Measurements from ENCODE around the gene RPGR. TPM values are rescaled to one million over a fixed set of nuclear protein-coding genes. Genes with fewer than 3 reads are reported as not detected.

RPGR gene
- total RNA-seq, 1 experiment from 2014 or later: 7.3 TPM

- no peaks in the 10 kb centered on the region for H3K27me3 ChIP-seq (ENCODE audit: control insufficient read depth, insufficient read depth, low read length)
- no peaks in the 10 kb centered on the region for H3K36me3 ChIP-seq (replicated peaks; ENCODE audit: control insufficient read depth, insufficient read depth, low read length)
- no peak for DNase-seq
- H3K4me3 ChIP-seq (ENCODE audit: insufficient read depth, low read depth, low read length): no peak overlapping the region
Observed at GRCh38 chrX:38262715-38263620, 64.3 kb downstream of the RPGR start.

GRCh38 chrX:38260231-38260630, 67.1 kb downstream of the RPGR start:
- peak; percentile 62 for DNase-seq
- H3K4me3 ChIP-seq (ENCODE audit: insufficient read depth, low read depth, low read length): no peak overlapping the region
- no peaks in the 10 kb centered on the region for H3K27me3 ChIP-seq (ENCODE audit: control insufficient read depth, insufficient read depth, low read length)
- no peaks in the 10 kb centered on the region for H3K36me3 ChIP-seq (replicated peaks; ENCODE audit: control insufficient read depth, insufficient read depth, low read length)

- no peaks in the 10 kb centered on the region for H3K27me3 ChIP-seq (ENCODE audit: control insufficient read depth, insufficient read depth, low read length)
Observed at GRCh38 chrX:38256019-38256418, 71.3 kb downstream of the RPGR start.

GRCh38 chrX:38249965-38250364, 77.3 kb downstream of the RPGR start:
- H3K36me3 ChIP-seq (replicated peaks; ENCODE audit: control insufficient read depth, insufficient read depth, low read length): no peaks in the 10 kb centered on the region
- DNase-seq: no peak

More at GRCh38 chrX:38256019-38256418, 71.3 kb downstream of the RPGR start:
- Histone ChIP-seq H3K4me3 (ENCODE audit: insufficient read depth, low read depth, low read length) (no peak overlapping the region), H3K36me3 (replicated peaks; ENCODE audit: control insufficient read depth, insufficient read depth, low read length) (no peaks in the 10 kb centered on the region)
- DNase-seq: no peak

GRCh38 chrX:38247051-38247450, 80.3 kb downstream of the RPGR start:
- no peak for DNase-seq
- H3K4me3 ChIP-seq (ENCODE audit: insufficient read depth, low read depth, low read length): no peak overlapping the region
- no peaks in the 10 kb centered on the region for H3K27me3 ChIP-seq (ENCODE audit: control insufficient read depth, insufficient read depth, low read length)
- H3K36me3 ChIP-seq (replicated peaks; ENCODE audit: control insufficient read depth, insufficient read depth, low read length): no peaks in the 10 kb centered on the region

More at GRCh38 chrX:38249965-38250364, 77.3 kb downstream of the RPGR start:
- no peak overlapping the region for H3K4me3 ChIP-seq (ENCODE audit: insufficient read depth, low read depth, low read length)
- no peaks in the 10 kb centered on the region for H3K27me3 ChIP-seq (ENCODE audit: control insufficient read depth, insufficient read depth, low read length)

GRCh38 chrX:38240541-38240940, 86.8 kb downstream of the RPGR start:
- DNase-seq: no peak
- H3K27me3 ChIP-seq (ENCODE audit: control insufficient read depth, insufficient read depth, low read length): no peaks in the 10 kb centered on the region
- no peak overlapping the region for H3K4me3 ChIP-seq (ENCODE audit: insufficient read depth, low read depth, low read length)

GRCh38 chrX:38236901-38237615, 90.3 kb downstream of the RPGR start:
- DNase-seq: no peak
- H3K27me3 ChIP-seq (ENCODE audit: control insufficient read depth, insufficient read depth, low read length): no peaks in the 10 kb centered on the region

More at GRCh38 chrX:38240541-38240940, 86.8 kb downstream of the RPGR start:
- H3K36me3 ChIP-seq (replicated peaks; ENCODE audit: control insufficient read depth, insufficient read depth, low read length): no peaks in the 10 kb centered on the region

GRCh38 chrX:38233891-38234667, 93.2 kb downstream of the RPGR start:
- H3K36me3 ChIP-seq (replicated peaks; ENCODE audit: control insufficient read depth, insufficient read depth, low read length): no peaks in the 10 kb centered on the region
- no peak overlapping the region for H3K4me3 ChIP-seq (ENCODE audit: insufficient read depth, low read depth, low read length)
- no peak for DNase-seq
- H3K27me3 ChIP-seq (ENCODE audit: control insufficient read depth, insufficient read depth, low read length): no peaks in the 10 kb centered on the region

More at GRCh38 chrX:38236901-38237615, 90.3 kb downstream of the RPGR start:
- Histone ChIP-seq H3K36me3 (replicated peaks; ENCODE audit: control insufficient read depth, insufficient read depth, low read length) (no peaks in the 10 kb centered on the region), H3K4me3 (ENCODE audit: insufficient read depth, low read depth, low read length) (no peak overlapping the region)

- Histone ChIP-seq H3K4me3 (ENCODE audit: insufficient read depth, low read depth, low read length) (no peak overlapping the region), H3K36me3 (replicated peaks; ENCODE audit: control insufficient read depth, insufficient read depth, low read length) (no peaks in the 10 kb centered on the region), H3K27me3 (ENCODE audit: control insufficient read depth, insufficient read depth, low read length) (no peaks in the 10 kb centered on the region)
- no peak for DNase-seq
Observed at GRCh38 chrX:38232079-38232686, 95.1 kb downstream of the RPGR start.

GRCh38 chrX:38225093-38225492, 102.2 kb downstream of the RPGR start:
- peaks cover 23% of the 10 kb centered on the region for H3K27me3 ChIP-seq (ENCODE audit: control insufficient read depth, insufficient read depth, low read length)
- no peak overlapping the region for H3K4me3 ChIP-seq (ENCODE audit: insufficient read depth, low read depth, low read length)
- no peak for DNase-seq
- no peaks in the 10 kb centered on the region for H3K36me3 ChIP-seq (replicated peaks; ENCODE audit: control insufficient read depth, insufficient read depth, low read length)

GRCh38 chrX:38224160-38224559, 103.1 kb downstream of the RPGR start:
- no peaks in the 10 kb centered on the region for H3K36me3 ChIP-seq (replicated peaks; ENCODE audit: control insufficient read depth, insufficient read depth, low read length)
- H3K4me3 ChIP-seq (ENCODE audit: insufficient read depth, low read depth, low read length): no peak overlapping the region
- H3K27me3 ChIP-seq (ENCODE audit: control insufficient read depth, insufficient read depth, low read length): peaks cover 29% of the 10 kb centered on the region
- no peak for DNase-seq

- DNase-seq: no peak
- Histone ChIP-seq H3K27me3 (ENCODE audit: control insufficient read depth, insufficient read depth, low read length) (peaks cover 32% of the 10 kb centered on the region), H3K36me3 (replicated peaks; ENCODE audit: control insufficient read depth, insufficient read depth, low read length) (no peaks in the 10 kb centered on the region), H3K4me3 (ENCODE audit: insufficient read depth, low read depth, low read length) (peak overlapping the region; percentile 57)
Observed at GRCh38 chrX:38221391-38221929, 105.8 kb downstream of the RPGR start.

GRCh38 chrX:38220415-38221390, 106.6 kb downstream of the RPGR start, which contains the start of gene SRPX:
Gene SRPX (minus strand): TSS chrX:38220871. CDS start chrX:38220792, 79 bp downstream.
- H3K36me3 ChIP-seq (replicated peaks; ENCODE audit: control insufficient read depth, insufficient read depth, low read length): no peaks in the 10 kb centered on the region
- peak; percentile 64 for DNase-seq
- peaks cover 32% of the 10 kb centered on the region for H3K27me3 ChIP-seq (ENCODE audit: control insufficient read depth, insufficient read depth, low read length)
- peak within 1 kb of the TSS; percentile 57 for H3K4me3 ChIP-seq (ENCODE audit: insufficient read depth, low read depth, low read length)
